HFFc6 (cell line): ENCODE measurements around the gene TBC1D9. TPM values are rescaled to one million over a fixed set of nuclear protein-coding genes. Genes with fewer than 3 reads are reported as not detected.

Experiments
- DNase-seq: peaks from one replicate; pipeline ENCODE4 v3.0.0-alpha.2; 2018
- H3K27ac Mint-ChIP-seq: 2 replicates; pipeline ENCODE4 v1.8.0; 2020; ENCODE audit warnings: mild to moderate bottlenecking, mixed read lengths
- H3K27me3 Mint-ChIP-seq: 2 replicates; pipeline ENCODE4 v1.8.0; 2021; ENCODE audit warnings: mild to moderate bottlenecking, moderate library complexity, mixed read lengths; ENCODE audit not compliant: insufficient read depth
- H3K36me3 Mint-ChIP-seq: 2 replicates; pipeline ENCODE4 v1.8.0; 2021; ENCODE audit warnings: low read depth, mixed read lengths
- H3K4me1 Mint-ChIP-seq: 2 replicates; pipeline ENCODE4 v1.8.0; 2020; ENCODE audit warnings: low read depth, mixed read lengths
- H3K4me3 Mint-ChIP-seq: 2 replicates; pipeline ENCODE4 v1.8.0; 2020; ENCODE audit warnings: mild to moderate bottlenecking, moderate library complexity, mixed read lengths
- H3K9me3 Mint-ChIP-seq: 2 replicates; pipeline ENCODE4 v1.8.0; 2020; ENCODE audit warnings: mild to moderate bottlenecking, mixed read lengths
- total RNA-seq, 6 experiments: library from RNA; stranded (reverse); fragmentation: NEBNext Ultra II Directional; extraction: Animal tissue kit (Norgen Biotek cat#: 25700); gene quantifications; 2 replicates in 1 of 6; 3 replicates in 5 of 6; pipeline ENCODE4 v1.2.3, GENCODE V29; 2021
- TF ChIP-seq, protein P1 (sequence below): fragments of 200-600 bp; sonication (generic); IDR thresholded peaks from 2 replicates; pipeline ENCODE4 v1.5.0; 2021; ENCODE audit warnings: antibody characterized with exemption, mild to moderate bottlenecking

The TBC1D9 gene
- total RNA-seq, 6 experiments from 2014 or later = 16.3 to 18.8 (median 18.1) TPM

DNA sequence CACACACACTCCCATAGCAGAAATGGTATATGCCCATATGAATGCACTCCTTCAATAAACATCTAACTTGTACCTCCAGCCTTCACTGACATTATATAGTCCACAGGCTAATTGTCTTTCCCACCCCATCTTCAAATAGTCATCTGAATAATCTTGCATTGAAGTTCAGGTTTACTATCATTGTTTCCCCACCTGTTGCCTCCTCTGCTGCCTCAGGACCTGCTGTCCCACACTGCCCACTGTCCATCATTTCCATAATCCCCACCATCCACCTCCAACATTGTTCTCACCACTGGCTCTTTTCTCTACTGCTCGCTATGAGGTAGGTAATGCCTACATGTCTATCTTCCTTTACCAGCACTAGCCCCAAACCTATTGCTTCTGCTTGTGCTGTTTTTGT lies 66.1 kb downstream of the TBC1D9 start:
- H3K4me1 Mint-ChIP-seq = peaks cover 44% of the 10 kb centered on the region
- H3K27ac Mint-ChIP-seq = no peak overlapping the region
- no peaks in the 10 kb centered on the region for H3K36me3 Mint-ChIP-seq
- TF ChIP-seq, protein P1, sequence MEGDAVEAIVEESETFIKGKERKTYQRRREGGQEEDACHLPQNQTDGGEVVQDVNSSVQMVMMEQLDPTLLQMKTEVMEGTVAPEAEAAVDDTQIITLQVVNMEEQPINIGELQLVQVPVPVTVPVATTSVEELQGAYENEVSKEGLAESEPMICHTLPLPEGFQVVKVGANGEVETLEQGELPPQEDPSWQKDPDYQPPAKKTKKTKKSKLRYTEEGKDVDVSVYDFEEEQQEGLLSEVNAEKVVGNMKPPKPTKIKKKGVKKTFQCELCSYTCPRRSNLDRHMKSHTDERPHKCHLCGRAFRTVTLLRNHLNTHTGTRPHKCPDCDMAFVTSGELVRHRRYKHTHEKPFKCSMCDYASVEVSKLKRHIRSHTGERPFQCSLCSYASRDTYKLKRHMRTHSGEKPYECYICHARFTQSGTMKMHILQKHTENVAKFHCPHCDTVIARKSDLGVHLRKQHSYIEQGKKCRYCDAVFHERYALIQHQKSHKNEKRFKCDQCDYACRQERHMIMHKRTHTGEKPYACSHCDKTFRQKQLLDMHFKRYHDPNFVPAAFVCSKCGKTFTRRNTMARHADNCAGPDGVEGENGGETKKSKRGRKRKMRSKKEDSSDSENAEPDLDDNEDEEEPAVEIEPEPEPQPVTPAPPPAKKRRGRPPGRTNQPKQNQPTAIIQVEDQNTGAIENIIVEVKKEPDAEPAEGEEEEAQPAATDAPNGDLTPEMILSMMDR = no peak
- no peaks in the 10 kb centered on the region; the same call in 1 of the 2 replicates for H3K27me3 Mint-ChIP-seq
- no peaks in the 10 kb centered on the region for H3K9me3 Mint-ChIP-seq
- DNase-seq = no peak
- no peak overlapping the region for H3K4me3 Mint-ChIP-seq

DNA sequence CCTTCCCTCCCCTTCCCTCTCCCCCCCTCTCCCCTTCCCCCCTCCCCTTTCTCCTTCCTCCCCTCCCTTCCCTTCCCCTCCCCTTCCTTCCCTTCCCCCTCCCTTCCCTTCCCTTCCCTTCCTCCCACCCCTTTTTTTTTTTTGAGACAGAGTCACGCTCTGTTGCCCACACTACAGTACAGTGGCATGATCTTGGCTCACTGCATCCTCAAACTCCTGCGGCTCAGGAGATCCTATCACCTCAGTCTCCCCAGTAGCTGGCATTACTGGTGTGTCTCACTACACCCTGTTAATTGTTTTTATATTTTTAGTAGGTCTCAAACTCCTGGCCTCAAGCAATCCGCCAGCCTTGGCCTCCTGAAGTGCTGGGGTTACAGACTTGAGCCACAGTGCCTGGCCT lies 66.6 kb downstream of the TBC1D9 start:
- H3K27me3 Mint-ChIP-seq = no peaks in the 10 kb centered on the region; the same call in 1 of the 2 replicates
- no peak for DNase-seq
- no peak overlapping the region for H3K27ac Mint-ChIP-seq
- H3K4me3 Mint-ChIP-seq = no peak overlapping the region
- TF ChIP-seq, protein P1 = no peak
- H3K36me3 Mint-ChIP-seq = no peaks in the 10 kb centered on the region
- no peaks in the 10 kb centered on the region for H3K9me3 Mint-ChIP-seq
- peaks cover 44% of the 10 kb centered on the region for H3K4me1 Mint-ChIP-seq

DNA sequence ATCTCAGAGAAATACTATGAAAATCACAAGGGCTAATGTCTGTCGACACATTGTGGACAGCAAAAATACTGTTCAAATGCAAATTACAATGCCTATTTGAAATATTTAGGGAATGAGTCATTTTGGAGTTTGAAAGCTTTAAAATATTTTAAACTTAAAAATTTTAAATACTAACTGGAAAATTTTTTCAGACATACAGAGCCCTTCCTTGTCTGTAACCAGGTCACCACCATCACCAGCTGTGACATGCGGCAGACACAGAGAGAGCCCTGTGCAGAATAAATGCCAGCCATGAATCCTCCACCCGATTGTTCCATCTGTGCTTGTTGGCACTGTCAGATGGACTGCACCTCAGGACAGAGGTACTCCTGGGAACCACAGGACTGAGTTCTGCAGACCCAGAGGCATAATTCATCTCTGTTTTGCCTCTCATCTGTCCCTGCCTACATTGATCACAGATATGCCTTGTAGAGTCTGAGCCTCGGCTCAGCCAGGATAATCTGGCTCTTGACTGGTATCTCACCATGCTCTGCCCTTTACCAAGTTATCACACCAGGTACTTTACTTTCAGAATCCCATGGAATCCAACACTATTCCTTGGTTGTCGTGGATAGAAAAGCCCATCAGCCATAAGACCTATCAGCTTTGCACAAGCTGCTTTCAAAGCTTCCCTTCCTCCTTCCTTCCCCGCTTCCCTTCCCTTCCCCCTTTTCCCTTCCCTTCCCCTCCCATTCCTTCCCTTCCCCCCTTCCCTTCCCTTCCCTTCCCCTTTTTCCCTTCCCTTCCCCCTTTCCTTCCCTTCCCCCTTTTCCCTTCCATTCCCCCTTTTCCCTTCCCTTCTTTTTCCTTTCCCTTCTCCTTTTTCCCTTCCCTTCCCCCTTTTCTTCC lies 67.2 kb downstream of the TBC1D9 start:
- peak overlapping the region; percentile 52 for H3K27ac Mint-ChIP-seq
- no peak overlapping the region for H3K4me3 Mint-ChIP-seq
- peaks cover 44% of the 10 kb centered on the region for H3K4me1 Mint-ChIP-seq
- H3K9me3 Mint-ChIP-seq = no peaks in the 10 kb centered on the region
- H3K27me3 Mint-ChIP-seq = no peaks in the 10 kb centered on the region; the same call in 1 of the 2 replicates
- DNase-seq = no peak
- TF ChIP-seq, protein P1 = no peak
- no peaks in the 10 kb centered on the region for H3K36me3 Mint-ChIP-seq

DNA sequence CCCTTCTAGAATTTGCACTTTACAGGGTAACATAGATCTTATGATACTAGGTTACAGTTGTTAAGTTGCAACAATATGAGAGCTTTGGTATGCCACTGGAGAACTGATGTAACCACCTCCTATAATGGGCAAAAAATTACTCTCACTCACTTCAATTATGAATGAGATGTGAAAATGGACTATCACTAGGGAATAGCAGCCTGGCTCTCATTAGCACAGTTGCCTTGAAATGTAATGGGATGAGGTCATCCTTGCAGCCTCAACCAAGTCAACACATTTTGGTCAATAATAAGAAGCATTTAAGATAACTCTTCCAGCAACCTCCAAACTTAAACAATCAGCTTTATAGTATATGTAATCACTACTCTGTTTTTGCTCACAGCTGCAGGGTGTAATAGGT lies 69.4 kb downstream of the TBC1D9 start:
- Mint-ChIP-seq H3K4me3 (no peak overlapping the region), H3K9me3 (no peaks in the 10 kb centered on the region), H3K4me1 (peaks cover 39% of the 10 kb centered on the region), H3K27me3 (no peaks in the 10 kb centered on the region; the same call in 1 of the 2 replicates), H3K27ac (no peak overlapping the region), H3K36me3 (no peaks in the 10 kb centered on the region)
- TF ChIP-seq, protein P1 = no peak
- no peak for DNase-seq

DNA sequence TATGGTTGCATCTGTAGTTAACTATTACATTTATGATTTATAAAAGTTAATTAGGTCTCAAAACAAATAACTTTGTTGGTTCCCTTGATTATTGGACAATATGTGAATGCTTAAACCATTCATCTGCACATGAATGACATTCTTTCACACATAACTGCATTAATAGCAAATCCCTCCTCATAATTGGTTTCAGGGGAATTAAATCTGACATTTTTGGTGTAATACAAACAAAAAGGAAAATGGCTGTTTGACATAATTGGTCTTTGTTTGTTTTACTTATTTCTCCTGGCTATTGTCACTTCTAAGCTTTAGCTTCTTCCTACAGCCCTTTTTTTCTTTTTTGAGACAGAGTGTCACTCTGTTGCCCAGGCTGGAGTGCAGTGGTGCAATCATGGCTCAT lies 71.9 kb downstream of the TBC1D9 start:
- H3K27ac Mint-ChIP-seq = no peak overlapping the region
- peaks cover 36% of the 10 kb centered on the region for H3K4me1 Mint-ChIP-seq
- no peak for DNase-seq
- H3K4me3 Mint-ChIP-seq = no peak overlapping the region
- H3K9me3 Mint-ChIP-seq = no peaks in the 10 kb centered on the region
- H3K36me3 Mint-ChIP-seq = no peaks in the 10 kb centered on the region
- TF ChIP-seq, protein P1 = no peak
- H3K27me3 Mint-ChIP-seq = no peaks in the 10 kb centered on the region
